SK-N-SH treated with all-trans-retinoic acid at 6 μM for 48 hours (cell line): ENCODE measurements around the gene MRTFA.

Experiments
- ARNTL ChIP-seq: fragments of 450-650 bp; formaldehyde crosslinking; IDR thresholded peaks from 2 replicates; pipeline ENCODE4 v1.5.0; 2020; ENCODE audit warnings: low read depth, mild to moderate bottlenecking, moderate library complexity, borderline replicate concordance
- BACH2 ChIP-seq: fragments of 250-450 bp; sonication (Bioruptor Pico); IDR thresholded peaks from 2 replicates; pipeline ENCODE4 v1.9.0; 2021; ENCODE audit warnings: mild to moderate bottlenecking, borderline replicate concordance
- PATZ1 ChIP-seq: fragments of 250-450 bp; sonication (Bioruptor Pico); IDR thresholded peaks from 2 replicates; pipeline ENCODE4 v1.8.0; 2020; ENCODE audit warnings: mild to moderate bottlenecking, moderate library complexity, borderline replicate concordance
- RARB ChIP-seq: fragments of 250-450 bp; sonication (Bioruptor Pico); IDR thresholded peaks from 2 replicates; pipeline ENCODE4 v1.8.0; 2021; ENCODE audit warnings: mild to moderate bottlenecking, moderate library complexity
- SNAI2 ChIP-seq: fragments of 250-450 bp; sonication (Bioruptor Pico); IDR thresholded peaks from 2 replicates; pipeline ENCODE4 v1.5.0; 2020; ENCODE audit warnings: mild to moderate bottlenecking, moderate library complexity
- TCF4 ChIP-seq: fragments of 250-450 bp; sonication (Bioruptor Pico); IDR thresholded peaks from 2 replicates; pipeline ENCODE4 v1.8.0; 2021; ENCODE audit warnings: mild to moderate bottlenecking, moderate library complexity, borderline replicate concordance
- ZC3H10 ChIP-seq: fragments of 250-450 bp; sonication (Bioruptor Pico); IDR thresholded peaks from 2 replicates; pipeline ENCODE4 v1.5.1; 2021; ENCODE audit warnings: mild to moderate bottlenecking, moderate library complexity
- ZFP3 ChIP-seq: fragments of 250-450 bp; sonication (Bioruptor Pico); IDR thresholded peaks from 2 replicates; pipeline ENCODE4 v1.5.0; 2020; ENCODE audit warnings: mild to moderate bottlenecking, moderate library complexity
- ZFP30 ChIP-seq: fragments of 450-650 bp; formaldehyde crosslinking; IDR thresholded peaks from 2 replicates; pipeline ENCODE4 v1.5.0; 2022; ENCODE audit warnings: mild to moderate bottlenecking, moderate library complexity
- TF ChIP-seq, protein P1 (sequence below): fragments of 250-450 bp; sonication (Bioruptor Pico); IDR thresholded peaks from 2 replicates; pipeline ENCODE4 v1.5.0; 2020; ENCODE audit warnings: mild to moderate bottlenecking, moderate library complexity

GRCh38 chr22:40409613-40410113 lies 226.9 kb downstream of the MRTFA start:
- TF ChIP-seq TCF4 (CRISPR knock-in tag) (no peak), RARB (CRISPR knock-in tag) (no peak), BACH2 (CRISPR knock-in tag) (no peak), PATZ1 (no peak), ZFP3 (CRISPR knock-in tag) (no peak), ZC3H10 (CRISPR knock-in tag) (no peak), ARNTL (no peak), ZFP30 (CRISPR knock-in tag) (no peak), SNAI2 (no peak)
- TF ChIP-seq, protein P1, sequence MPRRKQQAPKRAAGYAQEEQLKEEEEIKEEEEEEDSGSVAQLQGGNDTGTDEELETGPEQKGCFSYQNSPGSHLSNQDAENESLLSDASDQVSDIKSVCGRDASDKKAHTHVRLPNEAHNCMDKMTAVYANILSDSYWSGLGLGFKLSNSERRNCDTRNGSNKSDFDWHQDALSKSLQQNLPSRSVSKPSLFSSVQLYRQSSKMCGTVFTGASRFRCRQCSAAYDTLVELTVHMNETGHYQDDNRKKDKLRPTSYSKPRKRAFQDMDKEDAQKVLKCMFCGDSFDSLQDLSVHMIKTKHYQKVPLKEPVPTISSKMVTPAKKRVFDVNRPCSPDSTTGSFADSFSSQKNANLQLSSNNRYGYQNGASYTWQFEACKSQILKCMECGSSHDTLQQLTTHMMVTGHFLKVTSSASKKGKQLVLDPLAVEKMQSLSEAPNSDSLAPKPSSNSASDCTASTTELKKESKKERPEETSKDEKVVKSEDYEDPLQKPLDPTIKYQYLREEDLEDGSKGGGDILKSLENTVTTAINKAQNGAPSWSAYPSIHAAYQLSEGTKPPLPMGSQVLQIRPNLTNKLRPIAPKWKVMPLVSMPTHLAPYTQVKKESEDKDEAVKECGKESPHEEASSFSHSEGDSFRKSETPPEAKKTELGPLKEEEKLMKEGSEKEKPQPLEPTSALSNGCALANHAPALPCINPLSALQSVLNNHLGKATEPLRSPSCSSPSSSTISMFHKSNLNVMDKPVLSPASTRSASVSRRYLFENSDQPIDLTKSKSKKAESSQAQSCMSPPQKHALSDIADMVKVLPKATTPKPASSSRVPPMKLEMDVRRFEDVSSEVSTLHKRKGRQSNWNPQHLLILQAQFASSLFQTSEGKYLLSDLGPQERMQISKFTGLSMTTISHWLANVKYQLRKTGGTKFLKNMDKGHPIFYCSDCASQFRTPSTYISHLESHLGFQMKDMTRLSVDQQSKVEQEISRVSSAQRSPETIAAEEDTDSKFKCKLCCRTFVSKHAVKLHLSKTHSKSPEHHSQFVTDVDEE = no peak
